GM18951 (cell line): ENCODE data around the gene FBXW8.

ENCODE experiments used
- POLR2A ChIP-seq: IDR thresholded peaks from 4 replicates; pipeline ENCODE4 v1.6.1; 2011; ENCODE audit warnings: mild to moderate bottlenecking; ENCODE audit not compliant: insufficient read length, insufficient read depth; ENCODE audit errors: extremely low read depth
- in situ Hi-C: fragments of 300-500 bp; cut with MboI; formaldehyde crosslinking; loops from one replicate; pipeline ENCODE4 v1.12.0; 2022; ENCODE audit warnings: low sequenced_read_pairs, mixed read lengths, inconsistent platforms; ENCODE audit not compliant: unreplicated experiment

The FBXW8 gene

DNA sequence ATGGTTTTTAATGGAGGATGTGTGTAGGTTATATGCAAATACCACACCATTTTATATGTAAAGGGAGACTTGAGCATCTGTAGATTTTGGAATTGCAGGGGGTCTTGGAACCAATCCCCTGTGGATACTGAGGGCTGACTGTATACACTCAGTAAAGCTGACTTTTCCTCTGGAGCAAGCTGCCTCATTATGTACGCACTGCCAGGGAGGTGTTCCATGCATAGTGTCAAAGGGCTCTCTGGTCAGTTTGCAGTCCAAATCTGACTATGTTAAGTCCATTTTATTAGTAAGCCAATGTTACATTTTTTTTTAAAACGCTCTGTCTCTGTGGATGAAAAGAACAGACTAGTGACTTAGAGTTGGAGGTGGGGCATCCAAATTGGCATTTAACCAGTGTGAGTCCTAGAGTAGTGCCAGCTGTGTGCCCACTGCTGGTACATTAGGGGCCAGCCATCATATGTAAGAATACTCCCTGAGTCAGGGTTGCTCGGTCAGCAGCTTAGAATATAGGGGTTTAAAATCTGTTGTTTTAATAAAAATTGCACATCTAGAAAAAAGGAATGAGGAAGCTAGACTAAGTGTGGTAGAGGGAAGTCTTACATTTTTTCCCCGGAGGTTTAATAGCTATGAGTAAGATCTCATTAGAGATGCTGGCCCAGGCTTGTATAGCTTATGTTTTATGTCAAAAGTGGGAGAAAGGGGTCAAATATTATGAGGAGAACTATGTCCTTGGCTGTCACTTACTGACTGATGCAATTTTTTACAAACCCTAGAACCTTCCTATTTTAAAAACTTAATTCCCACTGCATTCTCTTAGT is 101.4 kb downstream of the FBXW8 start:
- in situ Hi-C loops: no loop called here

DNA sequence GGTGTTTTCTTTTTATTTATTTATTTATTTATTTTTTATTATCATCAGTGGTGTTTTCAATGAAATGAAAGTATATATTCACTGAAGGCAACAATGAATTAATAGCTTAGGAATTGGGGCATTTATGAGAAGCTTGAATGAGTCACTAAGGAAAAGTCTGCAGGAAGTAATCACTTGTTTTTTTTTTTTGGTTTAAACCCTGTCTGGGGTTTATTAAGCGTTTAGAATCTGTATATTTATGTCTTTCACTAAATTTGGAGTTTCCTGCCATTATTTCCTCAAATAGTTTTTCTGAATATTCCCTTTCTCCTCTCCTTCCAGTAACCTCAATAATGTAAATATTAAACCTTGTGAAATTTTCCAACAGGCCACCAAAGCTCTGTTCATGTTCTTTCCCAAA is 103.0 kb downstream of the FBXW8 start:
- in situ Hi-C loops: no loop called here
- TF ChIP-seq POLR2A: no peak

More for the DNA sequence above, 101.4 kb downstream of the FBXW8 start:
- TF ChIP-seq POLR2A: no peak

DNA sequence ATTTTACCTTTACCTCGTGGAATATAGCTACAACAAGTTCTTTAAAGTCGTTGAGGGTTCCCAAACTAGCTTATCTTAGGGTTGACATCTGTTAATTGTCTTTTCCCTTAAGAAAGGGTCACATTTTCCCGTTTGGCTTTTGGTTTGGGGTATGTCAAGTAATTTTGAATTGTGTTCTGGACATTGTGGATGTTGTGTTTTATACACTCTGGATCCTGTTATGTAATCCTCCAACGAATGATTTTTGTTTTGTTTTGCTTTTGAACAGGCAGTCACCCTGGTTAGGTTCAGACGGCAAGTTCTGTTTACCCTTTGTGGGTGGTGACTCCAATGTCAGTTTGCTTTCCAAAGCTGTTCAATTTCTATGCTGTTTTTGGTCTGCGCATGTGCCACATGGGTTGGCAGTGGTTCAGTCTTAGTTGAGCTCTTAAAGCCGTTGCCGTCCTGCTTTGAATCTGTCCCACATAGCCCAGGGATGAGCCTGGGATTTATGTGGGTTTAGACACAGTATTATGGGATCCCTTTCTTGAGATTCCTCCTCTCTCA is 103.7 kb downstream of the FBXW8 start:
- in situ Hi-C loops: no loop called here
- no peak for TF ChIP-seq POLR2A

DNA sequence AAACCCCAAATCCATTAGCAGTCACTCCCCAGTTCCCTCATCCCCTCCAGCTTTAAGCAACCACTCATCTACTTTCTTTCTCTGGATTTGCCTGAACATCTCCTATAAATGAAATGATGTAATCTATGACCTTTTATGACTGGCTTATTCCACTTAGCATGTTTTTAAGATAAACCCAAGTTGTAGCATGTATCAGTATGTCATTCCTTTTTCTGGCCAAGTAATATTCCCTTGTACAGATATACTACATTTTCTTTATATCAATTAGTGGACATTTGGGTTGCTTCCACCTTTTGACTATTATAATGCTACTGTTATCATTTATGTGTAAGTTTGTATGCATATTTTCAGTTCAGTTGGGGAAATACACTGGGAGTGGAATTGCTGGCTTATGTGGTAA is 105.1 kb downstream of the FBXW8 start:
- in situ Hi-C loops: no loop called here
- no peak for TF ChIP-seq POLR2A

DNA sequence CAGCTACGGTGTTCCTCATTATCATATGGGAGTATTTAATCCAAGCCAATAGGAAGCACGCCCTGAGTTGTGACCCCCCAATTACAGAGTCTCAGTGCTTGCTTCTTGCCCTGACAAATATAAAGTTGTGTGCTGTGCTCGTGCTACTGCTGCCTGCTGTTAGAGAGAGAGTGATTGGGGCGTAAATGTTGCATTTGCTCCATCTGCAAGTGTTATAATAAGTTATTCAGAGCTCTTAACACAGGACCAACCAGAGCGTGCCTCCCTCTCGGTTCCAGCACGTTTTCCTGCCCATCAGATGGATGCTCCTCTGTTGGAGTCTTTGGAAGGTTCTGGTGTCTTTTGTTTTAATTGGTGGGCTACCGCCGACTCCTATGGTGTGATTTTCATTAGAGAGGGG is 107.1 kb downstream of the FBXW8 start:
- in situ Hi-C loops: no loop called here

DNA sequence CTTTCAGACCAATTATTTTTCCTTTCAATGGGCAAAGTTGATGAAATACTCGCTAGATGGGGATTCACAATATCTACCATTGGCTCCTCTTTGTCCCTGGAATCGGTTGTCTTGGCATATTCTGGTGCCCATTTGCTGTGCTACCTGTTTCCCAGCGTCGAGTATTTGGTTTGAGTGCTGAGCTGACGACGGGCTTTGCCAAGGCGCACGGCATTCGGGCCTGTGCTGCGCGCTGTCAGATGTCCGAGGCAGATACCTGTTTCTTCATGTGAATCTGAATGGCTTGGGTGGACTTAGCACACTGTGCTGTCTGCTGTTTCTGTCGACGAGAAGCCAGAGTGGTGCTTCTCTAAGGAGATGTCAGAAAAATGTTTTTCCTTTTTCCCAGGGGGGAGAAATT is 107.5 kb downstream of the FBXW8 start:
- in situ Hi-C loops: no loop called here

More for the DNA sequence above, 107.1 kb downstream of the FBXW8 start:
- TF ChIP-seq POLR2A: no peak

DNA sequence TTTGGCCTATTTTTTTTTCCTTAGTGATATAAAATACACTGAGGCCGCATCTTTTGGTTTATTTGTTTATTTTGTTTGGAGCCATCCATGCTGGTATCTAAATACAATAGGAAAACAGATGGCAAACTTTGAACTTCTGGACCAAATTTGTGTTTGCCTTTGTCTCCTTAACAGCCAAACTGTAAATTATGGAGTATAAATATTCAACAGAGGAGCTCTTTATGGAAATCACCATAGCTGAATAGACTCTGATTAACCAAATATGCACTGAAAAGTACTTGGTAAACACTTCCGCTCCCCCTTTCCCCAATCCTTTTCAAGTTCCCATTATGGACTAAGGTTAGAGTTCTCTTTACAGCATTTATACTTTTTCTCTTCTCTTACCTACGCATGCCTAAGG is 107.9 kb downstream of the FBXW8 start:
- no peak for TF ChIP-seq POLR2A
- in situ Hi-C loops: no loop called here

More for the DNA sequence above, 107.5 kb downstream of the FBXW8 start:
- TF ChIP-seq POLR2A: no peak

DNA sequence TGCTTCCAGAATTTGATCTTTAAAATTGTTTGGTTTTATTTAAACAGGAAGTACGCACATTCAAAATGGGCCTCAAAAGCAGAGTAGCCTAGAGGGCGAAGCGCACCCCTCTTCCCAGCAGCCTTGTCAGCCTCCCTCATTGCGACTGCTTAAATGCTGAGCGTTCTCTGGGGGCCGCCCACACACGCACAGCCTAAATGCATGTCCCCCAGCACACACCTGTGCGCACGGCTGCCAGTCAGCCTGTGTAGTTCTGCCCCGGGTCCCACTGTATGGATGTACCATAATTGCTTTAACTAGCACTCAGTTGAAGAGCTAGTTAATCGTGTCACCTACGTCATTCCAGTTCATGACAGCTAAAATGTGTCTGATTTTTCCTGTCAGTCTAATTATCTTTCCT is 109.1 kb downstream of the FBXW8 start:
- TF ChIP-seq POLR2A: no peak
- in situ Hi-C loops: no loop called here

DNA sequence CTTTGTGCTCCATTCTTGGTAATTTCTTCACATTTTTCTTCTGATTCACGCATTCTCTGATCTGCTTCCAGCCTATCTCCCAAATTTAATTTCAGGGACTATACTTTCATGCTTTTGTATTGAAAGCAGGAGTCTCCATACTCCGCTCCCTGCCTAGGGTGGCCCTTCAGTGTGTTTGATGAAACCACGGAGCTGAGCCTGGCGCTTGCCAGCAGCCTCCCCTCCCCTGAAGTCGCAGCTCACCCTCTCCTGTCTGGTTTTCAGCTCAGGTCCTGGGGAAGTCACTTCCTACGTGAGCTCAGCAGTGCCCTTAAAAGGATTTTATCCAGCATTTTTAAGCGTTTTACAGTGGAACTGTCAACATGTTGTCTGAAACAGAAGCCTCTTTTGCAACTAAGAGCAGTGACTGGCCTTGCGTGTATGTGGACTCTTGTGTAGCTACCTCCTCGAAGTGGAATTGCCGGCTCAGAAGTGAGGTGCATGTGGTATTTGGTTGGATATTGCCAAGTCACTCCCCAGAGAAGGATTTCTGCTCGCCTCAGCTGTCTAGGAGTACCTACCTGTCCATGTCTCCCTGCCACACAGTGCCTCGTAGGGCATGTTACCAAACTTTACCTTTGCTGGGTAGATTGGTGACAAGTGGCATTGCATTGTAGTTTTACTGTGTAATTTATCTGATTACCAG is 109.9 kb downstream of the FBXW8 start:
- TF ChIP-seq POLR2A: no peak

DNA sequence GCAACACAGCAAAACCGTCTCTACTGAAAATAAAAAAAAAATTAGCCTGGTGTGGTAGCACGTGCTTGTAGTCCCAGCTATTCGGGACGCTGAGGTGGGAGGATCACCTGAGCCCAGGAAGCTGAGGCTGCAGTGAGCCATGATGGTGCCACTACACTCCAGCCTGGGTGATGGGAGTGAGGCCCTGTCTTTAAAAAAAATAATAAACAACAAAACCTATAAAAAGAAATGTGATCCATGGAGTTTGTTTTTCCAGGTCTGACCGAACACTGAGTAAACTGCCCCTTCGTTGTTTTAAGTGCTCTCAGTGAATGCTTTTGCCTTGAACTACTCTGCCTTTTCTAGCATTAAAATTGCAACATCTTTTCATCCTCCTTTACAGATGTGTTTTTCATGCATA is 111.7 kb downstream of the FBXW8 start:
- no peak for TF ChIP-seq POLR2A

More for the DNA sequence above, 109.9 kb downstream of the FBXW8 start:
- in situ Hi-C loops: no loop called here

DNA sequence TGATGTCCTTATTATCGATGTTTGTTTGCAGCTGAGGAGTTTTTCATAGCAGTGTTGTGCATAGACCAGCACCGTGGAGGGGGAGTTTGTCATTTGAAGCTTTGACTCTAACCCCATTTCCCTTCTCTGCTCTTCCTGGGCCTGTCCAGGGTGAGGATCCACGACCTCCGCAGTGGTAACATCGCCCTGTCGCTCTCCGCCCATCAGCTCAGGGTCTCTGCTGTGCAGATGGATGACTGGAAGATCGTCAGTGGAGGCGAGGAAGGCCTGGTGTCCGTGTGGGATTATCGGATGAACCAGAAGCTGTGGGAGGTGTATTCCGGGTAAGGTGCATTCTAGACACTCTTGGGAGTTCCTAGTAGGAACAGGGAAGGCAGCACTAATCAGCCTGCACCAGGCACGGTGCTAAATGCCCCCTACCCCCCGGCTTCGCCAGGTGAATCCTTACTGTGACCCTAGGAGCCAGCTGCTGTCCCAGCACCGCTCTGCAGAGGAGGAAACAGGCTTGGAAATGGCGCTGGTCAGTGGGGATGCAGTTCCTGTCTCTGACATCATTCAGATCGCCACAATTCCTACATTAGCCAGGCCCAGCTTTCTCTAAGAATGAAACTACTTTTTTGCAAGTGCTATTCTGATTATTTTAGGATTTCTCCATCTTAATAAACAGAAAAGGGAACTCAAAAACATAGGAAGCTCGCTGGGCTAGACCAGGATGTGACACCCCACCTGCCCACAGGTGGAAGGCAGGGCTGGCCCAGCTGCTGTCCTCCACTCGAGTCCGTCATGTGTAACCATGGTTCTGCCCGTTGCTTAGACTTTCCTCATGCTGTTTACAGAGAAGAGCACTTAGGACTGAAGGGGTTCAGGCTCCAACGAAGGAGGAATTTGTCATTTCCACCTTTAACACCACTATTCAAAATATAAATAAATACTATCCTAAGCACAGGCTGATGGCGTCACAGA is 113.5 kb downstream of the FBXW8 start:
- no peak for TF ChIP-seq POLR2A
- in situ Hi-C loops: no loop called here

More for the DNA sequence above, 111.7 kb downstream of the FBXW8 start:
- in situ Hi-C loops: no loop called here

DNA sequence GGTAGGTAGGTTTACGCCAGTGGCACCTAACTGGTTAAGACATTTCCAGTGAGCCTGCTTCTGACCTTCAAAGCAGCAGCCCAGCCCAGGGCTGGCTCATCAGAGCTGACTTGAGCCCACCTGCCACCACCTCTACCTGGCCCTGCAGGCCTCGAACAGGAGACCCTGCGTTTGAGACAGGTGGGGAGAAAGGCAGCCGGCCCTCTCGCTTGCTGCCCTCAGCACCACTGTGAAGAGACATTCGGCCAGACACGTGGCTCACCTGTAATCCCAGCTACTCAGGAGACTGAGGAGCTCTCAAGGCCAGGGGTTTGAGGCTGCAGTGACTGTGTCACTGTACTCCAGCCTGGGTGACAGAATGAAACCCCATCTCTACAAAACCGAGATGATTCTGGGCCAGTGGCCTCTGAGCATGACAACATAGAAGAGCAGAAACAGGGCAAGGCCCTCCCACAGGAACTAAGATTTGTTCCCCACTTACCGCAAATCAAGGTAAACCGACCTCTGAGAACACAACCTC is 114.3 kb downstream of the FBXW8 start:
- in situ Hi-C loops: no loop called here
- TF ChIP-seq POLR2A: no peak
